ENCODE results near the gene SCARF2.
"Not testable (repeated sequence)": the region's sequence is repeated elsewhere in the genome, so short reads cannot be mapped to it uniquely, and the experiment has no call there.

DNA sequence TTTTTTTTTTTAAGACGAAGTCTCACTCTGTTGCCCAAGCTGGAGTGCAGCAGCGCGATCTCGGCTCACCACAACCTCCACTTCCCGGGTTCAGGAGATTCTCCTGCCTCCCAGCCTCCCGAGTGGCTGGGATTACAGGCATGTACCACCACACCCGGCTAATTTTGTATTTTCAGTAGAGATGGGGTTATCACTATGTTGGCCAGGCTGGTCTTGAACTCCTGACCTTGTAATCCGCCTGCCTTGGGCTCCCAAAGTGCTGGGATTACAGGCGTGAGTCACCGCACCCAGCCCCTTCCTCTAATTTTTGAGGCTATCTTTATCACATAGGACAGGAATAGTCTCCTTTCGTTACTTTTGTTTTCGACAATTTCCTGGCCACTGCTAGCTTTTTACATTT lies 37.9 kb upstream of the SCARF2 start:
- not testable (repeated sequence) for TF ChIP-seq CTCF, POLR2A, EP300 (IDR thresholded peaks at IDR 0.05)

Data from tibial nerve (tissue), 4 donors.